Adipocyte (in vitro differentiated cells): Measurements from ENCODE around the gene SPG7.

Source experiments
- DNase-seq: peaks from one replicate; pipeline ENCODE4 v3.0.0-alpha.2; 2015; ENCODE audit warnings: low read depth
- H3K27me3 ChIP-seq: replicated peaks from 2 replicates; pipeline ENCODE4 v1.7.0; 2013; ENCODE audit warnings: mild to moderate bottlenecking, low read length, moderate library complexity; ENCODE audit not compliant: control insufficient read depth, insufficient read depth
- H3K36me3 ChIP-seq: 2 replicates; pipeline ENCODE4 v1.7.0; 2013; ENCODE audit warnings: low read length, mild to moderate bottlenecking, moderate library complexity; ENCODE audit not compliant: control insufficient read depth, insufficient read depth, severe bottlenecking
- H3K4me1 ChIP-seq: 2 replicates; pipeline ENCODE4 v1.7.0; 2013; ENCODE audit warnings: mild to moderate bottlenecking, low read length, moderate library complexity; ENCODE audit not compliant: control insufficient read depth, insufficient read depth
- H3K4me3 ChIP-seq: 2 replicates; pipeline ENCODE4 v1.7.0; 2013; ENCODE audit warnings: mild to moderate bottlenecking, low read length, moderate library complexity
- H3K9ac ChIP-seq: 2 replicates; pipeline ENCODE4 v1.7.0; 2013; ENCODE audit warnings: mild to moderate bottlenecking, low read length, moderate library complexity
- H3K9me3 ChIP-seq: 2 replicates; pipeline ENCODE4 v1.7.0; 2013; ENCODE audit warnings: mild to moderate bottlenecking, low read length, moderate library complexity; ENCODE audit not compliant: control insufficient read depth

The SPG7 gene

GRCh38 chr16:89599451-89599858 lies 91.3 kb downstream of the SPG7 start:
- no peaks in the 10 kb centered on the region for H3K36me3 ChIP-seq
- no peaks in the 10 kb centered on the region for H3K27me3 ChIP-seq
- DNase-seq, result no peak
- peaks cover 11% of the 10 kb centered on the region for H3K4me1 ChIP-seq
- H3K4me3 ChIP-seq, result no peak overlapping the region
- H3K9ac ChIP-seq, result no peak overlapping the region
- no peaks in the 10 kb centered on the region for H3K9me3 ChIP-seq

- H3K4me1 ChIP-seq, result peaks cover 11% of the 10 kb centered on the region
- no peak overlapping the region for H3K4me3 ChIP-seq
- no peak overlapping the region for H3K9ac ChIP-seq
- H3K36me3 ChIP-seq, result no peaks in the 10 kb centered on the region
- H3K27me3 ChIP-seq, result peaks cover 4% of the 10 kb centered on the region
- H3K9me3 ChIP-seq, result no peaks in the 10 kb centered on the region
- DNase-seq, result no peak
These were observed 91.7 kb downstream of the SPG7 start for GRCh38 chr16:89599902-89600301.

GRCh38 chr16:89600427-89600826 lies 92.2 kb downstream of the SPG7 start:
- no peak for DNase-seq

GRCh38 chr16:89600956-89601355 lies 92.8 kb downstream of the SPG7 start:
- Histone ChIP-seq H3K9ac (no peak overlapping the region), H3K36me3 (no peaks in the 10 kb centered on the region), H3K27me3 (peaks cover 7% of the 10 kb centered on the region), H3K4me1 (peaks cover 11% of the 10 kb centered on the region), H3K9me3 (no peaks in the 10 kb centered on the region), H3K4me3 (no peak overlapping the region)
- DNase-seq, result no peak

More at GRCh38 chr16:89600427-89600826, 92.2 kb downstream of the SPG7 start:
- Histone ChIP-seq H3K9ac (no peak overlapping the region), H3K4me1 (peaks cover 11% of the 10 kb centered on the region), H3K27me3 (peaks cover 7% of the 10 kb centered on the region), H3K9me3 (no peaks in the 10 kb centered on the region), H3K4me3 (no peak overlapping the region), H3K36me3 (no peaks in the 10 kb centered on the region)

GRCh38 chr16:89601906-89602272 lies 93.7 kb downstream of the SPG7 start:
- peak overlapping the region; percentile 22 for H3K4me3 ChIP-seq
- H3K27me3 ChIP-seq, result peaks cover 7% of the 10 kb centered on the region
- peaks cover 11% of the 10 kb centered on the region for H3K4me1 ChIP-seq
- no peaks in the 10 kb centered on the region for H3K9me3 ChIP-seq
- no peak overlapping the region for H3K9ac ChIP-seq
- H3K36me3 ChIP-seq, result no peaks in the 10 kb centered on the region
- no peak for DNase-seq

GRCh38 chr16:89602273-89602951 lies 94.2 kb downstream of the SPG7 start:
- H3K9me3 ChIP-seq, result no peaks in the 10 kb centered on the region
- H3K36me3 ChIP-seq, result no peaks in the 10 kb centered on the region
- H3K4me3 ChIP-seq, result peak overlapping the region; percentile 22
- peaks cover 9% of the 10 kb centered on the region for H3K27me3 ChIP-seq
- peaks cover 11% of the 10 kb centered on the region for H3K4me1 ChIP-seq
- H3K9ac ChIP-seq, result no peak overlapping the region
- peak; percentile 85 for DNase-seq

GRCh38 chr16:89602952-89603590 lies 94.9 kb downstream of the SPG7 start:
- Histone ChIP-seq H3K4me3 (no peak overlapping the region), H3K9me3 (no peaks in the 10 kb centered on the region), H3K9ac (no peak overlapping the region), H3K27me3 (peaks cover 16% of the 10 kb centered on the region), H3K4me1 (peaks cover 11% of the 10 kb centered on the region), H3K36me3 (no peaks in the 10 kb centered on the region)
- no peak for DNase-seq

- Histone ChIP-seq H3K9me3 (no peaks in the 10 kb centered on the region), H3K27me3 (peaks cover 18% of the 10 kb centered on the region), H3K36me3 (no peaks in the 10 kb centered on the region), H3K4me3 (no peak overlapping the region), H3K9ac (no peak overlapping the region), H3K4me1 (peaks cover 11% of the 10 kb centered on the region)
- no peak for DNase-seq
These were observed 96.6 kb downstream of the SPG7 start for GRCh38 chr16:89604764-89605163.

GRCh38 chr16:89605186-89605970 lies 97.2 kb downstream of the SPG7 start:
- H3K36me3 ChIP-seq, result no peaks in the 10 kb centered on the region
- peaks cover 18% of the 10 kb centered on the region for H3K27me3 ChIP-seq
- no peak overlapping the region for H3K9ac ChIP-seq
- no peak for DNase-seq
- no peaks in the 10 kb centered on the region for H3K9me3 ChIP-seq
- H3K4me3 ChIP-seq, result no peak overlapping the region
- peaks cover 11% of the 10 kb centered on the region for H3K4me1 ChIP-seq

GRCh38 chr16:89606006-89606405 lies 97.8 kb downstream of the SPG7 start:
- Histone ChIP-seq H3K4me3 (no peak overlapping the region), H3K36me3 (no peaks in the 10 kb centered on the region), H3K9me3 (no peaks in the 10 kb centered on the region), H3K9ac (no peak overlapping the region), H3K27me3 (peaks cover 18% of the 10 kb centered on the region), H3K4me1 (peaks cover 8% of the 10 kb centered on the region)
- DNase-seq, result no peak
